Spleen (tissue), 7 donors: ENCODE measurements around the gene RFX8.

ENCODE experiments used
- POLR2AphosphoS5 ChIP-seq, 3 donors: sonication (generic); formaldehyde crosslinking; IDR thresholded peaks; one replicate each; pipeline ENCODE4 v1.5.1; 2017; ENCODE audit warnings: antibody characterized with exemption in 3 of 3
- TF ChIP-seq, protein P1 (sequence below), 11 experiments: fragments of 200-600 bp in 7 of 11; fragments of 450-650 bp in 4 of 11; sonication (generic) in 4 of 11; IDR thresholded peaks in 8 of 11; conservative IDR thresholded peaks in 3 of 11; 1 replicate in 7 of 11; 2 replicates in 4 of 11; pipeline versions ENCODE4 v1.4.0 to v1.8.0; 2016 to 2021; ENCODE audit warnings: antibody characterized with exemption in 11 of 11, inconsistent platforms in 4 of 11, mild to moderate bottlenecking in 1 of 11
- donor health status: DM: no; HTN: no; CAD: no; lungs with moderate emphysema.
- donor health status: DM: no; HTN: no; CAD: no.
- donor health status: DM: no; HTN: no; CAD: no.

DNA sequence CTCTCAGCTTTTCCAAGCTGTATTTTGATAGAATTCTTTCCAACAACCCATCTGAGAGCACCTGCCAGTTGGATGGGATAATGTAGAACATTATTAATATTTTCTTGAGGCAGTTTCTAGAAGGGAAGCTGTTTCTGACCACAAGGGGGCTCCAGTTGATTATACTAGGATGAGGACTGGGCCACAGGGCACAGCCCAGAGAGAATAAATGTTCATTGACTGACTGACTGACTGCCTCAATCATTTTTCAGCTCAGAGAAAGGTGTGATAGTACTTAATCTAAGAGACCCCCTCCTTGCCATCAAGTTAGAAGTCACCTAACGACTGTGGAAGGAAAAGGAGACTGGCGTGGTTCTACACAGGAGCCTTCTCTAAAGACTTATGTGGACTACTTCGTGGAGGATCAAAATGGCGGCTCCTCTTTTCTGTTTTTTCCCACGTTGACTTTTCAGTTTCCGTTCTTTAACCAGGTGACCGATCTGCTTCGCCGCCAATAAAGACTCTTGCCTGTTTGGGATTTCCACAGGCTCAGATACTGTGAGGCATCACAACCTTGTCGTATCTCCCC lies 55.7 kb downstream of the RFX8 start:
- TF ChIP-seq, protein P1, sequence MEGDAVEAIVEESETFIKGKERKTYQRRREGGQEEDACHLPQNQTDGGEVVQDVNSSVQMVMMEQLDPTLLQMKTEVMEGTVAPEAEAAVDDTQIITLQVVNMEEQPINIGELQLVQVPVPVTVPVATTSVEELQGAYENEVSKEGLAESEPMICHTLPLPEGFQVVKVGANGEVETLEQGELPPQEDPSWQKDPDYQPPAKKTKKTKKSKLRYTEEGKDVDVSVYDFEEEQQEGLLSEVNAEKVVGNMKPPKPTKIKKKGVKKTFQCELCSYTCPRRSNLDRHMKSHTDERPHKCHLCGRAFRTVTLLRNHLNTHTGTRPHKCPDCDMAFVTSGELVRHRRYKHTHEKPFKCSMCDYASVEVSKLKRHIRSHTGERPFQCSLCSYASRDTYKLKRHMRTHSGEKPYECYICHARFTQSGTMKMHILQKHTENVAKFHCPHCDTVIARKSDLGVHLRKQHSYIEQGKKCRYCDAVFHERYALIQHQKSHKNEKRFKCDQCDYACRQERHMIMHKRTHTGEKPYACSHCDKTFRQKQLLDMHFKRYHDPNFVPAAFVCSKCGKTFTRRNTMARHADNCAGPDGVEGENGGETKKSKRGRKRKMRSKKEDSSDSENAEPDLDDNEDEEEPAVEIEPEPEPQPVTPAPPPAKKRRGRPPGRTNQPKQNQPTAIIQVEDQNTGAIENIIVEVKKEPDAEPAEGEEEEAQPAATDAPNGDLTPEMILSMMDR (IDR thresholded peaks at IDR 0.05 in 8 of 11, conservative IDR thresholded peaks at IDR 0.05 in 3 of 11), result peak; percentile 42 to 82 (median 73)
- TF ChIP-seq POLR2AphosphoS5 (IDR thresholded peaks at IDR 0.05), result no peak
